ENCODE measurements around the gene SYNDIG1.

- TF ChIP-seq ELF4 (IDR thresholded peaks at IDR 0.05) (no peak), SP1 (IDR thresholded peaks at IDR 0.05) (no peak)
These were observed 153.4 kb downstream of the SYNDIG1 start for GRCh38 chr20:24622856-24623255.
